Measurements from ENCODE around the gene SIRT1.

The SIRT1 gene

GRCh38 chr10:67917679-67918078 lies 33.2 kb downstream of the SIRT1 start:
- no peak for TF ChIP-seq ZFX (IDR thresholded peaks at IDR 0.05)
- TF ChIP-seq, protein P1, sequence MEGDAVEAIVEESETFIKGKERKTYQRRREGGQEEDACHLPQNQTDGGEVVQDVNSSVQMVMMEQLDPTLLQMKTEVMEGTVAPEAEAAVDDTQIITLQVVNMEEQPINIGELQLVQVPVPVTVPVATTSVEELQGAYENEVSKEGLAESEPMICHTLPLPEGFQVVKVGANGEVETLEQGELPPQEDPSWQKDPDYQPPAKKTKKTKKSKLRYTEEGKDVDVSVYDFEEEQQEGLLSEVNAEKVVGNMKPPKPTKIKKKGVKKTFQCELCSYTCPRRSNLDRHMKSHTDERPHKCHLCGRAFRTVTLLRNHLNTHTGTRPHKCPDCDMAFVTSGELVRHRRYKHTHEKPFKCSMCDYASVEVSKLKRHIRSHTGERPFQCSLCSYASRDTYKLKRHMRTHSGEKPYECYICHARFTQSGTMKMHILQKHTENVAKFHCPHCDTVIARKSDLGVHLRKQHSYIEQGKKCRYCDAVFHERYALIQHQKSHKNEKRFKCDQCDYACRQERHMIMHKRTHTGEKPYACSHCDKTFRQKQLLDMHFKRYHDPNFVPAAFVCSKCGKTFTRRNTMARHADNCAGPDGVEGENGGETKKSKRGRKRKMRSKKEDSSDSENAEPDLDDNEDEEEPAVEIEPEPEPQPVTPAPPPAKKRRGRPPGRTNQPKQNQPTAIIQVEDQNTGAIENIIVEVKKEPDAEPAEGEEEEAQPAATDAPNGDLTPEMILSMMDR (conservative IDR thresholded peaks at IDR 0.05), result no peak

DNA sequence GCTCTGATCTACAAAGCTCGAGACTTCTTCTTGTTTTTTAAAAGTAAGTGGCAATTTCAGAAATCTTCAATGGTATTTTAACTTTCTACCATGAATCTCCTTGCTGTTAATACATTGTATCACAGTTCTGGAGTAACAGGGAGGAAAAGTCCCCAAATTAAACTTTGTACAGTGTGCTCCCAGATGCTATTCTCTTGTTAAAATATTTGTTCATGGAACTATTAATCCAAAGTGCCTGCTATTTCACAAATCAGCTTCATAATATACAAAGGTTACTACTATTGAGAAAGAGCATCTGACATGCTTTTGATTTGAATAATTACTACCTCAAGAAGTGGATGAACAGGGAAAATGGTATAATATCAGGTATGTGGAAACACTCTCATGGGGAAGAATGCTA lies 36.6 kb downstream of the SIRT1 start:
- no peak overlapping the region for H3K27ac ChIP-seq
- no peak for TF ChIP-seq ZFX (IDR thresholded peaks at IDR 0.05)
- TF ChIP-seq, protein P1 (conservative IDR thresholded peaks at IDR 0.05), result no peak

More at GRCh38 chr10:67917679-67918078, 33.2 kb downstream of the SIRT1 start:
- no peak overlapping the region for H3K27ac ChIP-seq

DNA sequence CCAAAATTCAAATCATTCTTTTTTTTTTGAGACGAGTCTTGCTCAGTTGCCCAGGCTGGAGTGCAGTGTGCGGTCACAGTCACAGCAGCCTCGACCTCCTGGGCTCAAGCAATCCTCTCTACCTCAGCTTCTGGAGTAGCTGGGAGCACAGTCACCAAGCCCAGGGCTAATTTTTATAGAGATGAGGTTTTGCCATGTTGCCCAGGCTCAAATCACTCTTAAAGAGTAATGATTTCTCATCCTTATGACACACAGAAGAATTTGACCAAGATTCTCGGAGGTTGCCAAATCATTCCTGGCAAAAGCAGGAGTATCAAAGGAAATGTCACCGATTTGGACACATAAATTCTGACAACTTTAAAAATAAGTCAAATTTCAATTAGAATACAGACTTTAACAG lies 39.1 kb downstream of the SIRT1 start:
- no peak overlapping the region for H3K27ac ChIP-seq
- TF ChIP-seq, protein P1 (conservative IDR thresholded peaks at IDR 0.05), result no peak
- no peak for TF ChIP-seq ZFX (IDR thresholded peaks at IDR 0.05)

DNA sequence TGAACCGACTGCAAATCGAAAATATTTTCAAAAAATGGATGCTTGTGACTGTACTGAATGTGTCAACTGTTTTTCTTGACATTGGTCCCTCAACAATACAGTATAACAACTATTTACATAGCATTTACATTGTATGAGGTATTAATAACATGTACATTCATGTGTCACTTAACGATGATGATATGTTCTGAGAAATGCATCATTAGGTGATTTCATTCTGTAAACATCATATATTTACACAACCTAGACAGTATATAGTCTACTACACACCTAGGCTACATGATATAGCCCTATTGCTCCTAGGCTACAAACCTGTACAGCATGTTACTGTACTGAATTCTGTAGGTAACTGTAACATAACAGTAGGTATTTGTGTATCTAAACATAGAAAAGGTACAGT lies 39.7 kb downstream of the SIRT1 start:
- TF ChIP-seq, protein P1 (conservative IDR thresholded peaks at IDR 0.05), result no peak
- TF ChIP-seq ZFX (IDR thresholded peaks at IDR 0.05), result no peak
- H3K27ac ChIP-seq, result no peak overlapping the region

DNA sequence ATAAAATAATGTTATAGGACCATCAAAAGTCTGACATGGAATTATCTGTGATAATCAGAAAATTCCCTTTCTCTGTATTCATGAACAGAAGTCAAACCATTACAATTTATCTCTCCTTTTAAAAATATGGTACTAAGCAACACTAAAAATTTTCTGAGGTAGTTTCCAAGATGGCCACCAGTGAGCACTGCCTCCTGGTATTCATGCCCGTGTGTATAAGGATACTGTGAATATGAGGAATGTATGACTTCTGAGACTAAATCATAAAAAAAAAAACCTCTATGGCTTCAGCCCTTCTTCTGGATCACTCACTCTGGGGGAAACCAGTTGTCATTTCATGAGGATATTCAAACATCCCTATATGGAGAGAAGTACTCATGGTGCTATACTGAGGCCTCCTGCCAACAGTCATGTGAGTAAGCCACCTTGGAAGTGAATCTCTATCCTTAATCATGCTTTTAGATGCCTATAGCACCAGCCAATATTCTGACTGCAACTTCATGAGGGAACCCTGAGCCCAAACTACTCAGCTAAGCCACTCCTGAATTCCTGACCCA lies 41.1 kb downstream of the SIRT1 start:
- H3K27ac ChIP-seq, result no peak overlapping the region
- TF ChIP-seq ZFX (IDR thresholded peaks at IDR 0.05), result no peak
- TF ChIP-seq, protein P1 (conservative IDR thresholded peaks at IDR 0.05), result no peak; the same call in 1 of the 2 replicates

DNA sequence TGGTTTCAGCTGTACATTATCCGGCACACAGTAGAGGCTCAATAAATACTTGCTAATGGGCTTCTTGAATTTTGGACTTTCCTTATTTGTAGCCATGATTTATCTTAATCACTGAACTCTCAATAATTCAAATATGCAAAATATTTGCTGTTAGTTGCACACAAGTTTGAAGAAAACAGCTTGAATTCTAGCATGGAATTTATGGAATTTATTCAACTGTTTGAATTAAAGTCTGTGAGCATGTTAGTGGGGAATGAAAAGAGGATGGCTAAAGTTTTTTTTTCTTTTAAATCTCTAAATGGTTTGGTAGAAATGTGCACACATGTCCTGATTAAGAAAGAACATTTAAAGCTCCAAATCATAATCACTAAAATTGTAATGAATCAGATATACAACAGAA lies 42.5 kb downstream of the SIRT1 start:
- no peak for TF ChIP-seq ZFX (IDR thresholded peaks at IDR 0.05)
- TF ChIP-seq, protein P1 (conservative IDR thresholded peaks at IDR 0.05), result no peak
- no peak overlapping the region for H3K27ac ChIP-seq

GRCh38 chr10:67933199-67933598 lies 48.7 kb downstream of the SIRT1 start:
- H3K27ac ChIP-seq, result no peak overlapping the region
- no peak for TF ChIP-seq ZFX (IDR thresholded peaks at IDR 0.05)
- TF ChIP-seq, protein P1 (conservative IDR thresholded peaks at IDR 0.05), result no peak
